Activated T-cell treated with anti-CD3 and anti-CD28 coated beads, Interleukin-2, amount 50 U/mL, for 48 hours (primary cell): ENCODE data around the gene NUAK1.
"Not testable (repeated sequence)": the region's sequence is repeated elsewhere in the genome, so short reads cannot be mapped to it uniquely, and the experiment has no call there.

Experiments
- DNase-seq, 2 experiments: peaks; one replicate each; pipeline ENCODE4 v3.0.0-alpha.2; 2020

The NUAK1 gene

DNA sequence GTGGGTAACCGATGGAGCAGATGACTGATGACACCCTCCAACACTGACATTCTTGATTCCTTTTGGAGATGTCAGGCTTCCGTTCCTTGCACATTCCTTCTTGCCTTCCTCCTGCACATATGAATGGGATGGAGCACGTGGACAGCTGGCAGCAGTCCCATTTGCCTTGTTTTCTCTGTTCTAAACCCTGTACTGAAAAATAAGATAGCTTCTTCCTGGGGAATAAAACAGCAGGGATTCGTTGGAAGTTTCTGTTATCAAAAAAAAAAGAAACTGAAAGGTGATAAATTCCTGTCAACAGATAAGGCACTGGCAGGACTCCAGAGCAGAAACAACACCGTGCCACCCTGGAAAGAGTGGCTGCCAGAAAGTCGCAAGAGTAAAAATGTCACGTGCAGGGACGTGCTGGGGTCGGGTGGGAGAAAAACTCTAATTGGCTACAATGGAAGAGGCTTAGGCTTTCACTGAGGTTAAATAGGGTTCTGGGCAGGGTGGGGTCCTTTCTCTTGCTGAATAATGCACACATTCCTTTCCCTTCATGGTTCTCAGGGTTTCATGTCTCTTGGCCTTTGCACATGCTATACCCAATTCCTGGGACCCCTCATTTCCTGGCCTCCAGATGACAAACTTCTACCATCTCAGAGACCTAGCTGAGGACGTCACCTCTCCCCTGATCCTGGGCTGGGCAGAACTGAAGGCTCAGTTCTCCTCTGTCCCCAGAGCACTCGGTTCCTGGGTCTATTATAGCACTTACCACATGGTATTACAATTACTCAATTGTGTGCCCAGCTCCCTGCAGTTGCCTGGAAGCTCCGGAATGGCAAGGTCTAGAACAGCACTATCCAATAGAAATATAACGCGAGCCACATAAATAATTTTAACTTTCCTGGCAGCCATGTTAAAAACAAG is 7.0 kb upstream of the NUAK1 start:
- no peak for DNase-seq

DNA sequence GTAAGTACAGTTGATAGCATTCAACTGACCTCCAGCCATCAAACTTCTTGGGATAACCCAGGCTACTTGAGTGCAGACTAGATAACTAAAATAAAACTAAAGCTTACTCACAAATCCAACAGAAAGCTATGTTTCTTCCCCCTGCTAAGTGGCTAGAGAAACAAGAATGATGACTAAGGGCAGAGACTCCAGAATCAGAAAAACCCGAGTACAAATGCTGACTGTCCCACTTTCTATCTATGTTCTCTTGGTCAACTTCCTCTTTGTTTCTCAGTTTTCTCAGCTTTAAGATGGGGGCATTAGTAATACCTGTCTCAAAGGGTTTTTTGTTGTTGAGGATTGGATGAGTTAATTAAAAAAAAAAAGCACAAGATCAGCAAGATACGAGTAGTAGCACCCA is 6.1 kb upstream of the NUAK1 start:
- DNase-seq = no peak

DNA sequence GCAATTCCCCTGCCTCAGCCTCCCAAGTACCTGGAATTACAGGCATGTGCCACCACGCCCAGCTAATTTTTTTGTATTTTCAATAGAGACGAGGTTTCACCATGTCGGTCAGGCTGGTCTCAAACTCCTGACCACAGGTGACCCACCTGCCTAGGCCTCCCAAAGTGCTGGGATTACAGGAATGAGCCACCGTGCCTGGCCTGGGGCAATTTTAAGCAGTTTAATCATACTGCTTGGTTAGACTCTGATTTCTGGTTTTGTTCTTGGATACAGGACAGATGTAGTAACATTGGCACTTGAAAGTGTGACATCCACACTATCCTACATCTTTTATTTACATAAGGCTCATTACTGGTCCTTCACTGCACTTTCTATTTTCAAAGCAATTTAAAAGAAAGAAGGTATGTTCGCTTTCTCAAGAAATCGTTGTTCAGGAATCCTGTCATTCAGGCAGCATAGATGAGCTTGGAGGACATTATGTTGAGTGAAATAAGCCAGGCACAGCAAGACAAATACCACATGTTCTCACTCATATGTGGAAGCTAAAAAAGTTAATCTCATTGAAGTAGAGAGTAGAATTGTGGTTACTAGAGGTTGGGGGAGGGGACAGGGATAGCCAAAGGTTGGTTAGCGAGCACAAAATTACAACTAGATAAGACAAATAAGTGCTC is 4.0 kb upstream of the NUAK1 start:
- no peak for DNase-seq

DNA sequence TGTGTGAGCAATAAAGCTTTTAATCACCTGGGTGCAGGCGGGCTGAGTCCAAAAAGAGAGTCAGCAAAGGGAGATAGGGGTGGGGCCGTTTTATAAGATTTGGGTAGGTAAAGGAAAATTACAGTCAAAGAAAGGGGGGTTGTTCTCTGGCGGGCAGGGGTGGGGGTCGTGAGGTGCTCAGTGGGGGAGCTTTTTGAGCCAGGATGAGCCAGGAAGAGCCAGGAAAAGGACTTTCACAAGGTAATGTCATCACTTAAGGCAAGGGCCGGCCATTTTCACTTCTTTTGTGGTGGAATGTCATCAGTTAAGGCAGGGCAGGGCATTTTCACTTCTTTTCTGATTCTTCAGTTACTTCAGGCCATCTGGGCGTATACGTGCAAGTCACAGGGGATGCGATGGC is 3.2 kb upstream of the NUAK1 start:
- DNase-seq = not testable (repeated sequence)

DNA sequence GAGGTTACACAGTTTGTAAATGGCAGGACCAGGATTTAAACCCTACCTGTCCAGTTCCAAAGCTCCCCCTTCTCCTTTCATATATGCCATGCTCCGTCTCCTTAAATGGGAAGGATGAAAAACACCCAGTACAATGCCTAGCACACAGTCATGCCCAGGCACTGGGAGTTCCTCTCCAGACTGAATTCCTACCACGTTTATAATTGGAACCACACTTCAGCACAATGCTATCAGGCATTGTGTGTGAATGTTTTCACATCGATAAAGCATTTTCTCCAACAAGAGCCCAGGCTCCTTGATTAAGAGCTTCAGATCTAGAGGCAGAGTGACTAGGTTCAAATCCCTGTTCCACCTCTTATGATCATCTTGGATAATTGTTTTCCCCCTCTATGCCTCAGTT is 2.7 kb upstream of the NUAK1 start:
- no peak for DNase-seq

DNA sequence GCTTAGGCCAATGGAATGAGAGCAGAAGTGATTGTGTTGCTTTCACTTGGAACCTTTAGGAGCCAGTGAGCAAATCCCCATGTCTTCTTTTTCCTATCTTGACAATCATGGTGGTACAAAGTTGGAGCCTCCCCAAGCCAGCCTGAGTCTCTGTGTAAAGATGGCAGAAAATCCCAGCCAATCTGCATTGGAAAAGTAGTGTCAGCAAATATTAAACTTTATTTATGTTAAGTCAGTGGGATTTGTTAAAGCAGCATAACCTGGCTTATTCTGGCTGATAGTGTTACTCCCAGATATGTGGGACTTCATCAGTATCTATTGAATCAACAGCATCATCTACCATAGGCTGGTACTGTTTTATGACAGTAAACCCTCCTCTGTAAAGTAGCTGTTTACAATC is 2.2 kb upstream of the NUAK1 start:
- no peak for DNase-seq

DNA sequence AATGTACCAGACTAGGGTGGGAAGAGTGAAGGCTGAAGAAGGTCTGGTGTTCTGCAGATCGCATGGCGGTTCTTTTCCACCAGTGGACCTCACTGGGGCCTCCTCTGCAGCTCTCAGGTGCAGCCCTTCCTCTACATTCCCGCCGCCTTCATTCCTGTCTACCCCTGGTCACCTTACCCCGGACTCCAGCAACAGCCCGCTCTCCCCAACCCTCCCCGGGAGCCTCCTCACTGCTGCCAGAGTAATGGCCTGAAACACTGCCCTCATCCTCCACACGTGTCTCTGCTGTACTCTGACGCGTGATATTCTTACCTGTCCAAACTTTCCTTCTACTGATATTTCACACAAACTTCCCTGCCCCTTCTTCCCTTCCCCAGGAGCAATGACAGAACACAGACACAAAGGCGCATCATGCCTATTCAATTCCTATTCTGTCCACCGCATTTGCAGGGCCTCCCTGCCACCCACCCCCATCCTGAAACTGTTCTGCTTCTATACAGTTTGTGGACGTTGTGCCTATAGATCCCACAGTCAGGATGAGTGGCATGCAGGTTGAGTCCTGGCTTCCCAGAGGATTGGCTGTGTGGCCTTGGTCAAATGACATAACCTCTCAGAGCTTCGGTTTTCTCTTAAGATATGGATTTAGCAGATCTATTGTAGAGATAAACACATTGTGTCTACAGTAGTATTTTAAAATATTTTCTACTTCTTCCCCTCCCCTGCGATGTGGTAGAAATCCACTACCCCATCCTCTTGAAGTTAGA is 1.7 kb upstream of the NUAK1 start:
- DNase-seq = no peak

DNA sequence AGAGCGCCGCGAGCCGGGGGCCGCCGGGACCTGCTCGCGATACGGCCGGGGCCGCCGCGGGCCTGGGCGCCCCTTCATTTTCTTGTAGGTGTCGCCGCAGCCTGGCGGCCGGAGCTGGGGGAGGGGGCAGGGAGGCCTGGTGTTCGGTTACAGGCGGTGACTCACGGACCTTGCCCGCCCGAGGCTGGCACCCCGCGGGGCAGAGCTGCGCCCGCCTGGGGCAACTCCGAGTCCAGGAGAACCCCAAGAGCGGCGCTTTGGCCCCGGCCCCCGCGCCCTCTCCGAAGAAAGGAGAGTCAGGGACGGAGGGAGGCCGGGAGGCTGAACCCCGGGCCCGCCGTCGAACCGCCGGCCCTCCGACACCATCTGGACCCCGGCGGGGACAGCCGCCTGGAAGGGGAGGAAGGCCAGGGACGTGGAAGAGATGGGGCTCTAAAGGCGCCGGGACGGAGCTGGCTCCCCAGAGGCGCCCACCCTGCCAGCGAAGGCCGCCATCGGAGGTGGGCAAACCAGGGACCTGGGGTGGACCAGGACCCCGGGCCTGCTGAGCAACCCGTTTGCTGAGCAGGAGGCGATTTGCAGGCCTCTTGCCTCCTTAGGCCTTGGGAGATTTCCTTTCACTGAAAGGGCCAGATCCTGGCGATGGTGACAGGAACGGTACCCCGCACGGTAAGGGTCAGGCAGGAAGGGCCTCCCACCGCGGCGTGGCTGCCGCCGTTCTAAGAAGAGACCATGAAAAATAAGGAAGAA is 843 bp upstream of the NUAK1 start:
- peak; percentile 34 to 57 for DNase-seq

DNA sequence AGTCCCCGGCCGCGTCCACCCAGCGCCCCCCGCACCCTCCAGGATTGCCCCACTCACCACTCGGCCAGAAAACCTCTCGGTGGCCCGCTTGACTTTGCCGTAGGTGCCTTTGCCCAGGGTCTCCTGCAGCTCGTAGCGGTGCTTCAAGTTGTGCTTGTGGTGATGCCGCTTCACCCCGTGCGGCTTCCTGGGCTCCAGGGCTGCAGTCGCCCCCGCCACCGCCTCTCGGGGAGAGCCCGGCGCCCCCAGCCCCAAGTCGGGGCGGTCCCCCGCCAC is 459 bp downstream of the NUAK1 start:
- peak in 1 of 2 experiments; percentile 25 for DNase-seq

DNA sequence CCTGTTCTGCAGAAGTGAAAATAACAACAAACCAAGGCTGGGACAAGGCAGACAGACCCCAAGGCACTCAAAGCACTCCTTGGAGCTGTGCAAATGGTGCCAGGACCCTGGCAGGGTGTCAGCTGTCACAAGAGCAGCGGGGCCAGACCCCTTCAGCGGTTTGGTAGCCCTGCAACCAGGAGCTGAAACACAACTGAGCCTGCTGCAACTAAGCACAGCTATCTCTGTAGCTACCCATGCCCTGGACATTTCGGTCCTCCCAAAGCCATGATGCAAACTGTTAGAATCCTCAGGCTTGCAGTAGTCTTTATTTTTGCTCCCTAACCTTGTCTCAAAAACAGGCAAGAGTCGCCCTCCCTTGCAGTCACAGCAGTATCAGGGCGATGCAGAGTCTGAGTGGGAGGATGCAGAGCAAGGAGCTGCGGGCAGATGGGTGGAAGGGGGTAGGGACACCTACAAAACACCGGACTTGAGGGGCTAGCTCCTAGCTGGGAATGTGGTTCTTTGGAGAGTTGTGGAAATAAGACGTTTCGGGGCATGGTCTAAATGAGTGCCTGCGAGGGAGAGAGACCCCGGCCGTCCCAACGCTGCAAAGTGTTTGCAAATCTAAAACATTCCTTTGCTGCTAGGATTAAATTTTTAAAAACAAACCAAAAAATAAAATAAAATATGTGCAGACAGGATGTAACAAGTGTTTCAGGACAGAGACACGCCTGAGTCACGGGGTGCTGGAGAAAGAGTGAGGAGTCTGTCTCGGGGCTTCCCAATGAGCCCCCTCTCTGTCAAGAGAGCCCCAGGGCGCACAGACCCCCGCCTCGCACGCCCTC is 1.0 kb downstream of the NUAK1 start:
- DNase-seq = peak in 1 of 2 experiments; percentile 19

DNA sequence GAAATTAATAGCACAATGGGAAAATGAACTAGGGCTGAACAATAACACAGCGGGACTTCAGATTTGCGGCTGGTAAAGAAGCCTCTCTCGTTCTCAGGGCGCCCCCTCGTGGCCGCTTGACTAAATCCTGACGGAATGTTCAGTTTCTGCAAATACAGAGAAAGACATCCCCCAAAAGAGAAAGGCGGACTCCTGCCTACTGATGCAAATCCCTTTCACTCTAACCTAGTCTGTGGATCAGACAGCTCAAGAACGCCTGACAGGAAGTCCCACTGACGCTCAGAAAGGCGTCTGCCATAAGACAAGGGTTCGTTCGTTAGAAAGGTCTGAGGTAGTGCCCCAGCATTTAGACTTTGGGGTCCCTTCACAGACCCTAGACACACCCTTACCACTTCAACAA is 2.5 kb downstream of the NUAK1 start:
- DNase-seq = peak; percentile 84 to 85

DNA sequence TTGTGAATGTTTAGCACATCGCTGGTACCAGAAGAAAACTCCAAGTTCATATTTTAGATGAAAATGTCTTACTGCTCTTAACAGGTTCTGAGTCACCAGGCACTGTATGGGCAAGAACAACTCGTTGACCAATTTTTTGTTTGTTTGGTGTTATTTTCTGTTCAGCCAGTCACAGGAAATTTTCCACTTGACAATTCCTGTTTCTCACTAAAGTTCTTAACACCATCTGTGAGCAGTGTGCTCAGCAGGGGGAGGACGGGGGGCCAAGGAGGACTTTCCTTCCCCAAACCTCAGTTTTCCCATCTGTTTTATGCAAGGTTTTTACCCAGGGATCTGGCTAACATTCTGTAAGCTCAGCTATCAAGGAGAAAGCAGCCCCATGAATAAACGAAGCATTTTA is 3.0 kb downstream of the NUAK1 start:
- no peak for DNase-seq

DNA sequence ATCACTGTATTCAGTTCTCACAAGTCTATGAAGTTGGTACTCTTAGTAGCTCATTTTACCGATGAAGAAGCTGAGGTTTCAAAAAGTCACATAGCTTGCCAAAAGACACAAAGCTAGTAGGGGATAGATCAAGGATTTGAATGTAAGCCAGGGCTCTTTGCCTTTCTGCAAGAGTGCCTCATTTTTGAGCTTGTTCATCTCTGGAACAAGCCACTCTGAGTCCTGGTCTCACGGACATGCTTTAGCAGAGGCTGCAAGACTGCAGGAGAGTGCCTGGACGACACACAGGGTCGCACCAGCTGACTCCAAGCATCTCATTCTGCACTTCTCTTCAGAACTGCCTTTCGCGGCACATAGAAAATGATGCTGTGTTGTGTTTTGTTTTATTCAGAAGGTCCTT is 3.7 kb downstream of the NUAK1 start:
- DNase-seq = no peak

DNA sequence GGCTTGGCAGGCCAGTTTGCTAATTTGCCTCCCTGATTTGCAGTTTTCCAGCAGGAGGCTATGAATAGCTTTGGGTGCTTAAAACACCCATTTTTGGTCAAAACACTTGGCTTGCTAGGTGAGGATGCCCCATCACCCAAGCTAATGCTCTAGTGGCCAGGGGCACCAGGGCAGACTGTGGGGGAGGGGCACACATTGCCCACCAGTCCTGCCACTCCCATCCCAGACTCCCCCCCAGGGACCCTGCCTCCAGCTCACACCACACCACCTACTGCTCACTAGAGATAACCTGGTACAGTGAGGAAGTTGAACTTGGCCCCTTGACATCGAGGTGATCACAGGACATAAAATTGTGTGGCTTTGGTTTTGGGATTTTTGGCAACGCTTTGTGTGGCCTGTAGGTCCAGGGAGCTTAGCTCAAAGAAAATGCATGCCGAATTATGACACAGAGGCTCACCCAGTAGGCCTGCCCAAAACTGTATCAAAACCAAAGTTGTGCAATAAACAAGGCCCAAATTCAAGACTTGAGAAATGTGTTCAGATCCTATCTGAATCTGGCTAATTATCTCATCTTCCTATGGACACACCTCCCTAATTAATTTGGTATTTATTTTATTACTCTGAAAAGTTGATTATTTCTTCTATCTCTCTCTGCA is 4.3 kb downstream of the NUAK1 start:
- no peak for DNase-seq

DNA sequence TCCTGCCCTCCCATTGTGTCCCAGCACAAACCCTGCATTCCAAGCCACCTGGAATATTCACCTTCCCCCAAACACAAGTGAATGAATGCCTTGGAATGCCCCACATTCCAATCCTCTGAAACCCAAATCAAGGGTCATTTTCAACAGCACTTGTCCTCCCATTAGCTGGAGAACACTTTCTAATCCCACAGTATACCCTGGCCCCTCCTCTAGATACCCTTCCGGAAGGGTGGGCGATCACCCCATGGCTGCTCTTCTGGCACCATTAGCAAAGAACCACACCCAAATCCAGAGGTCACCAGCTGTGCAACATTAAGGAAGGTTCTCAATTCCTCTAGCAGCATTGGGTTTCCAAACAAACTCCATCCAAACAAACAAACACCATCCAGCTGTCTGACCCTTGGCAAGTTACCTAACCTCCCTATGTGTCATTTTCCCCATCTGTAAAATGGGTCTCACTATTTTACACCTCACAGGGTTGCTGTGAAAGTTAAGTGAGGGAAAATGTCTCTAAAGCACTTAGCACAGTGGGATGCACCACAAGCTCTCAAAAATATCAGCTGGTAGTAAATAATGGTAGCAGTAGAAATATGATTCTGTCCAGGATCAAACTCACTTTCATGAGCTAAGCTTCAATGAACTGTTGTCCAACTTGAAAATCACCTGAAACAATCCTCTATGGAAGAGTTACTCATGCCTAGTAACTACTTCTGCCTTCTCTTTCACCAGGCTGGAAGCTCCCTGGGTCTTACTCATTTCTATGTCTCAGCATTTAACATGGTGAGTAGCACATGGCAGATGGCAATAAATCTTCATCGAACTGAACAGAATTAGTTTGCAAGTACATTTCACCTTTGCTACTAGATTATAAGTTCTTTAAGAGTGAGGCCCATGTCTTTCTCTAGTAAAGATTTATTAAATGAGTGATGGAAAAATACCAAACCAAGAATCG is 5.3 kb downstream of the NUAK1 start:
- DNase-seq = no peak

DNA sequence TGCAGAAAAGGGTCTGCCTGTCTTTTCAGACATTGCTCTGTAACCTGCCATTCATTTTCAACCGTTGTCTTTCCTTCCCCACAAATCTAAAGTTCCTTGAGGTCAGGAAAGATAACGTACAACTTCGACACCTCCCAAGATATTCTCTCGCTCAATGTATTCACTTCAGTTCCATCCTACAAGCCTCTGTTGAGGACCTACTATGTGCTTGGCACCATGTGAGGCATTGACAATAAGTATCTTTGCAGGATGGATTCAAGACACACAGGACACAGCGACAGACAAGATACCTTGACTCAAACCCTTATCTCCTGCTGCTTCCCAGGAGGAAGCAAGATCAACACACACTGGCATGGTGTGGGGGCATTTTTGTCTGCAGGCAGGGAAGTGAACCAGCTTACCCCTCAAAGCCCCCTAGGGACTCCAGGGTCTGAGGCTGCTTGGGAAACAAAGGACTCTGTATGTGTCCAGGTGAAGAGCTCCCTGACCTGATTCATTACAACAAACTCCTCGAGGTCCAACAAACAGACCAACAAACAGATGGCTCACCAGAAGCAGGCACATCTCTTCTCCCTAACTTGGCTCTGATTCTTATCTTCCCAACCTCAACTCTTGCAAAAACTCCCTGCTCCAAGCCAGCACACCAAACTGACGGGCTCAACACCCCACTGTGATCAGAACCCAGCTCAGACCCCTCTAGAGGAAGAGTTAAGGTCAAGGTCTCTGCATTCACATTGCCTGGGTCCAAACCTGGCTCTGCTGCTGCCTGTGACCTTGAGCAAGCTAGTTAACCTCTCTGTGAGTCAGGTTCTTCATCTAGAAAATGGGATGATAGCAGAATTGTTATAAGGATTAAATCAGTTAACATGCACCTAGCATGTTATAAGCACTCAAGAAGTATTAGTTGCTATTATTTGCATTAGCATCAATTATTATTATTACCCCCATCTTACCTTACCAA is 6.3 kb downstream of the NUAK1 start:
- DNase-seq = no peak

DNA sequence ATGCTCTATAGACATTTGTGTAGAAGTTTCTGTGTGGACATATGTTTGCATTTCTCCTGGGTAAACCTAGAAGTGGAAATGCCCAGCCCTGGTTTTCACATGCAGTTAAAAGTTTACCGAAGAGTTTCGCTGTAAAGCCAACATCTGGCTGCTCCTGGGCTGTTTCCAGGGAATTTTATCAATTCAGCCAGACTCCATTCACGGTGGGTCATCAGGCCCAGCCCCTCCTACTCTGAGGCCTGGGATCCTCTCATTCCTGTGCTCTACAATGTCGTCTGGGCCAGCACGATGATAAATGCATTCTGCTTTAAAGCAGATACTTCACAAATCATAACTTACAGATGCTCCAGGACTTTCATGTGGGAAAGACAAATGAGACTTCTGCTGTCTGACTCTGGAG is 7.1 kb downstream of the NUAK1 start:
- no peak for DNase-seq

DNA sequence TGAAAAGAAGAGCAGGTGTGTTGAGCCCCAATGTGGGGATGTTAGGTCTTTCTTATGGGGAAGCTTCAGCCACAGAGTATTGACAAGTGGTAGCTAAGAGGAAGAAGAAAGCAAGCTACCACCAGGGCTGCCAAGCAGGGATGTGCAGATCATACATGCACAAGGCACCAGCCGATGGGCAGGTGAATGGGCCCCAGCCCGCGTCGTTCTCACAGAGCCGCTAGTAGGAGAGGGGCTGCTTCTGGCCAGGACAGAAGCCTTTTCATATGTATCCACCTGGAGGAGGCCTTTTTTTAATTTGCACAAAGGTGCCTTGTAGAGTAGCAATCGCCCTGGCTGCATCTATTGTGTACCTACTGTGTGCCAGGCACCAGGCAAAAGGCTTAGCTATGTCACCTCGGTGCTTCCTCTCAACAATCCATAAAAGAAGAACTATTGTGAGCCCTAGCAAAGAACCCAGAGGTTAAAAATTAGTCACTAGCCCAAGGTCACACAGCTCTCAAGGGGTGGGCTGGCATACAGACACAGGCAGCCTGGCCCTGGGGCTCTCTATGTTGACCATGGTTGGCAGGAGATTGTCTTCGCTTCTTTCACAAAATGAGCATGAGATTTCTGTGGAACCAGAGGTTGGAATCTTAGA is 8.2 kb downstream of the NUAK1 start:
- DNase-seq = no peak
